NT2/D1 (cell line): Measurements from ENCODE around the gene PPFIA2.

ENCODE experiments used
- SUZ12 ChIP-seq: IDR thresholded peaks from 2 replicates; pipeline ENCODE4 v1.6.1; 2011; ENCODE audit not compliant: insufficient read length, insufficient read depth; ENCODE audit errors: extremely low read depth
- YY1 ChIP-seq: IDR thresholded peaks from 2 replicates; pipeline ENCODE4 v1.6.1; 2011; ENCODE audit not compliant: insufficient read length, insufficient read depth
- ZNF274 ChIP-seq: IDR thresholded peaks from 2 replicates; pipeline ENCODE4 v1.6.1; 2011; ENCODE audit warnings: mild to moderate bottlenecking, low read depth, low read length

GRCh38 chr12:81401241-81401640 lies 357.9 kb downstream of the PPFIA2 start:
- TF ChIP-seq SUZ12 = no peak
- TF ChIP-seq YY1 = no peak
- TF ChIP-seq ZNF274 = no peak
